H1 (cell line): ENCODE results near the gene BCAS1.

ENCODE experiments used
- ATF2 ChIP-seq: IDR thresholded peaks from 2 replicates; pipeline ENCODE4 v1.6.1; 2012; ENCODE audit warnings: low read length, inconsistent platforms
- CBX8 ChIP-seq: fragments of 300-800, 300-1000 bp; sonication (generic); IDR thresholded peaks from 2 replicates; pipeline ENCODE4 v1.7.1; 2016; ENCODE audit warnings: low read depth, low read length, borderline replicate concordance
- EZH2 ChIP-seq: fragments of 200-600 bp; sonication (generic); IDR thresholded peaks from 2 replicates; pipeline ENCODE4 v1.7.1; 2012; ENCODE audit warnings: low read depth, mild to moderate bottlenecking, moderate library complexity, low read length, inconsistent platforms; ENCODE audit not compliant: severe bottlenecking
- GTF2F1 ChIP-seq: IDR thresholded peaks from 2 replicates; pipeline ENCODE4 v1.6.1; 2012; ENCODE audit warnings: low read depth, low read length, improper control_type of control experiment, borderline replicate concordance
- TF ChIP-seq, protein P1 (sequence below), 3 experiments: IDR thresholded peaks; 1 replicate in 2 of 3; 2 replicates in 1 of 3; pipeline versions ENCODE4 v1.5.1 to v1.6.1; 2011; ENCODE audit warnings: low read length in 3 of 3, mild to moderate bottlenecking in 3 of 3, inconsistent platforms in 2 of 3, low read depth in 1 of 3, moderate library complexity in 1 of 3; ENCODE audit not compliant: insufficient read depth in 1 of 3; ENCODE audit errors: control extremely low read depth in 1 of 3

- TF ChIP-seq, protein P1, sequence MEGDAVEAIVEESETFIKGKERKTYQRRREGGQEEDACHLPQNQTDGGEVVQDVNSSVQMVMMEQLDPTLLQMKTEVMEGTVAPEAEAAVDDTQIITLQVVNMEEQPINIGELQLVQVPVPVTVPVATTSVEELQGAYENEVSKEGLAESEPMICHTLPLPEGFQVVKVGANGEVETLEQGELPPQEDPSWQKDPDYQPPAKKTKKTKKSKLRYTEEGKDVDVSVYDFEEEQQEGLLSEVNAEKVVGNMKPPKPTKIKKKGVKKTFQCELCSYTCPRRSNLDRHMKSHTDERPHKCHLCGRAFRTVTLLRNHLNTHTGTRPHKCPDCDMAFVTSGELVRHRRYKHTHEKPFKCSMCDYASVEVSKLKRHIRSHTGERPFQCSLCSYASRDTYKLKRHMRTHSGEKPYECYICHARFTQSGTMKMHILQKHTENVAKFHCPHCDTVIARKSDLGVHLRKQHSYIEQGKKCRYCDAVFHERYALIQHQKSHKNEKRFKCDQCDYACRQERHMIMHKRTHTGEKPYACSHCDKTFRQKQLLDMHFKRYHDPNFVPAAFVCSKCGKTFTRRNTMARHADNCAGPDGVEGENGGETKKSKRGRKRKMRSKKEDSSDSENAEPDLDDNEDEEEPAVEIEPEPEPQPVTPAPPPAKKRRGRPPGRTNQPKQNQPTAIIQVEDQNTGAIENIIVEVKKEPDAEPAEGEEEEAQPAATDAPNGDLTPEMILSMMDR (IDR thresholded peaks at IDR 0.05; ENCODE audit: control extremely low read depth in 1 of 3, insufficient read depth in 1 of 3, low read depth in 1 of 3, low read length in 3 of 3) = no peak
- TF ChIP-seq ATF2 (no peak), CBX8 (no peak), EZH2 (no peak), GTF2F1 (no peak)
Observed at GRCh38 chr20:54108326-54108642, 37.9 kb upstream of the BCAS1 start.
